GM18519 (cell line): ENCODE results near the gene ATRAID.

ENCODE experiments used
- ATAC-seq: cut with Tn5 transposase; IDR thresholded peaks from one replicate; pipeline ENCODE4 v1.9.1; 2021; ENCODE audit warnings: mild to moderate bottlenecking, moderate library complexity; ENCODE audit not compliant: unreplicated experiment, low FRiP score

The ATRAID gene

DNA sequence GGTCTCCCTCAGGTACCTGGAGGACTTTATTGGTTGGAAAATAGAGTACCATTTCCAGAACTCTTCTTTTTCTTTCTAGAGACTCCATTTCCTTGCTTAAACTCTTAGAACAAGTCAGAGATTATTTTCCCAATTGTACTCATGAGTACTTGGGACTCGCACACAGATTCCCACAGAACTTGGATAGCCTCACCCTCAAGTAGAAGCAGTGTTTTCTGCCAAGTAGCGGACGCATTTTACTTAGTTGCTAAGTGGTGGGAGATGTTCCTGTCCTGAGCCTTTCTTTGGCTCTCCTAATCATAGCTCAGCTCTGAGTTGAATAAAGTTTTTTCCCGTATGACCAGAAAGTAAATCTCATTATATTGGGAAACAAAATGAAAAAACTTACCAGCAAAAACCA, 33.8 kb downstream of the ATRAID start:
- ATAC-seq = no peak

DNA sequence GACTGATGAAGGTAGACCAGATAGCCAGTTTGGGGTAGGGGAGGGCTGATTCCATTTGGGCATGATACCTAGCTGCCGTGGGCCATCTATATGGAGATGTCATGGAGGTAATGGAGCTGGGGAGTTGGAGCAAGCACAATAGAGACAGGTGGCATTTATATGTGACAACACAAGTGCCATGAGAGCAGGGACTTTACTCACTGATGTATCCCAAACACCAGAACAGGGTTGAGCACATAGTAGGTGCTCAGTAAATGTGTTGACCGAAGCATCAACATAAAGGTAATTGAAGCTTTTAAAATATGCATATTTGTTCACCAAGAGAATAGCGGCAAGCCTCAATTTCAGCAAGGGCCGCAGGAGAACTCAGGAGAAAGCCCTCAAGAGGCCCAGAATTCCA, 36.1 kb downstream of the ATRAID start:
- ATAC-seq = no peak

GRCh38 chr2:27249159-27249890, 37.5 kb downstream of the ATRAID start:
- no peak for ATAC-seq

GRCh38 chr2:27249891-27250651, 38.2 kb downstream of the ATRAID start:
- no peak for ATAC-seq

GRCh38 chr2:27250652-27251379, 39.0 kb downstream of the ATRAID start:
- no peak for ATAC-seq

- no peak for ATAC-seq
These were observed 39.9 kb downstream of the ATRAID start for GRCh38 chr2:27251766-27252165.

- no peak for ATAC-seq
These were observed 43.3 kb downstream of the ATRAID start for GRCh38 chr2:27255187-27255586.

GRCh38 chr2:27255660-27256059, 43.8 kb downstream of the ATRAID start:
- ATAC-seq = no peak

GRCh38 chr2:27256855-27257454, 45.1 kb downstream of the ATRAID start:
- ATAC-seq = no peak

GRCh38 chr2:27258051-27258450, 46.2 kb downstream of the ATRAID start:
- no peak for ATAC-seq

DNA sequence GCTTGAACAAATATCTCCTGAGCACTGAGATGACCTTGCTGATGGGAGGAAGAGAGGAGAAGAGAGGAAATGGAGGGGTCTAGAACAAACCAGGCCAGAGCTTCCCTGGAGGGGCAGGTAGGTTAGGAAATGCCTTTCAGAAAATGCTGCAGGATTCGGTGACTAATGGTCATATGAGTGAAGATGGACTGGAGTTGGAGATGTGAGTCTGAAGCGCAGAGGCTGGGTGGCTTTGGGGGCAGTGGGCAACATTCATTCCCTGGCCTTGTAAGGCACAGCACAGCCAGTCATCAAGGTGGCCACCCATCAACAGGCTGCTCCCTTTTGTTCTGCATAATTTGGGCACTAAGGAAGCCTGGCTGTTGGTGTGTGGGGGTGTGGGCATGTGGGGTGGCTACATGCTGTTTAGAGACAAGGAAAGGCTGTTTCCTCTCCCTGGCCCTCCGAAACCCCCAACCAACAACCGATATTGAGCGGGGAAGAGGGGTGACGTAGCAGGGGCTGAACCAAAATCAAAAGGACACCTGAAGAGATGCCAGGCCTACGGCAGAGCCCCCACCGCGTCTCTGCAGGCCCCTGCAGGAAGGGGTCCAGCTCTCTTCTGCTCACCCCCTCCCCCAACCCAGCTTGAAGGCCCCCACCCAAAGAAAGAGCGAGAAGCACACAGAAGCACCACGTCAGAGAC, 49.5 kb downstream of the ATRAID start:
- ATAC-seq = no peak

GRCh38 chr2:27261926-27262298, 50.1 kb downstream of the ATRAID start:
- no peak for ATAC-seq

GRCh38 chr2:27262379-27263286, 50.8 kb downstream of the ATRAID start, which contains the start of gene SLC30A3:
Gene SLC30A3, minus strand, starts transcription at chr2:27263047. Its CDS starts 141 bp downstream, at chr2:27262906.
- ATAC-seq = no peak

DNA sequence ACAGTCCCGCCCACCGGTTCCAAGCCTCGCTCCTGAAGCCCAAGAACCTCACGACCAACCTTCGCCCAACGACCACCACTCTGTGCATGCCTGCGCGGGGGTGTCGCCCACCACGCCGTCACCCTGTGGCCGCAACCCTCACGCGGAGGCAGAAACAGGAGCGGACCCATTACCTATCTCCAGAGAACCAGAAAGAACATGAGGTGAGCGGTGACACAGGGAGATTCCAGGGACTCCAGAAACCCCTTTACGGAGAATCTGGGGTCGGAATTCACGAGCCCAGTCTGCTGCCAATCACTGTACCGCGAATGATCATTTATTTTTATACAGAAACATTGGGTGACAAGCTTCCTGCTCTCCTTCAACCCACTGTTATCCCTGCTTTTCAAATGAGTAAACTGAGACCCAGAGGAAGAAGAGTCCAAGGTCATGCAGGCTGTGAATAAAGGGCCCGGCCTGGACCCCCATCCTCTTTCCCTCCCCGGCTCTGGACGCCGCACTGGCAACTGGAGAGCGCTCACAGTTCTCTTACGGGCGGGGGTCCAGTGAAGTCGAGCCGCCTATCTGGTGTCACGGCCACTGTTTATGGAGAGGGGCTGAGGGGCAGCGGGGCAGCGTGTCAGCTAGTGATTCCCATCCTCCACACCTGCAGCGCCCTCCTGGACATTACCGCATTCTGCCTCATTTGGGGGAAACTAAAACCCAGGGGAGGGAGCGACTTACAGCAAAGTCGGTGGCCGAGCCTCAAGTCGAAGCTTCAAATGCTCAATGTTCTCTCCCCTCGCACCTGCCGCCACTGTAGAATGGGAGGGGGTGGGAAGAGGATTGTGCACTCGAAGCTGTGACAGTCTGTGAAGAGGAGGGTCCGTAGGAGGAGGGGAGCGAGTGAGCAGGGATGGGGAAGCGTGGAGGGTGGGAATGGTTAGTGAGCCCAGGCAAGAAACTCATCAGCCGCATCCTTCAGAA, 51.7 kb downstream of the ATRAID start:
- ATAC-seq = no peak

- no peak for ATAC-seq
These were observed 52.5 kb downstream of the ATRAID start for GRCh38 chr2:27264253-27264752.

GRCh38 chr2:27264753-27265535, 53.1 kb downstream of the ATRAID start:
- ATAC-seq = no peak

DNA sequence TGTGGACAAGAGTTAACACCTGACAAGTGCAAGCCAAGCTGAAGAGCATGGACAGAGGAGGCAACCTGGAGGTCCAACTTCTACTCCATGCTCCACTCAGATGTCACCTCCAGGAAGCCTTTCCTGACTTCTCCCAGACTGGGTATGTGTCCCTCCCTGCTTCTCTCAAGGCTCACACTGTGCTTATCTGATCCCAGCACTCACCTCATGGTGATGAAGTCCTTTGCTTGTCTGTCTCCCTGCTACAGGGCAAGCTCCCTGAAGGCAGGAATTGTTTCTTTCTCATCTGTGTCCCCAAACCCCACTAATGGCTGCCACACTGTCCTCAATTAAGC, 53.7 kb downstream of the ATRAID start:
- ATAC-seq = no peak
